SK-N-SH treated with all-trans-retinoic acid at 6 μM for 48 hours (cell line): ENCODE measurements around the gene NKX6-2.

ENCODE experiments used
- ATAC-seq: fragments of 200-7000 bp; cut with Tn5 transposase; 3 replicates; pipeline ENCODE4 v1.9.1; 2020; ENCODE audit warnings: mild to moderate bottlenecking, moderate library complexity
- BACH2 ChIP-seq: fragments of 250-450 bp; sonication (Bioruptor Pico); IDR thresholded peaks from 2 replicates; pipeline ENCODE4 v1.9.0; 2021; ENCODE audit warnings: mild to moderate bottlenecking, borderline replicate concordance
- CSDC2 ChIP-seq: fragments of 250-450 bp; sonication (Bioruptor Pico); IDR thresholded peaks from 2 replicates; pipeline ENCODE4 v1.5.0; 2020; ENCODE audit warnings: mild to moderate bottlenecking, moderate library complexity
- ESRRG ChIP-seq: fragments of 250-450 bp; sonication (Bioruptor Pico); IDR thresholded peaks from 2 replicates; pipeline ENCODE4 v1.6.1; 2021; ENCODE audit warnings: mild to moderate bottlenecking
- GLIS3 ChIP-seq: fragments of 250-450 bp; sonication (Bioruptor Pico); IDR thresholded peaks from 2 replicates; pipeline ENCODE4 v1.5.0; 2020; ENCODE audit warnings: mild to moderate bottlenecking, moderate library complexity
- ISL1 ChIP-seq: fragments of 250-450 bp; sonication (Bioruptor Pico); IDR thresholded peaks from 2 replicates; pipeline ENCODE4 v2.1.2; 2022; ENCODE audit warnings: mild to moderate bottlenecking, moderate library complexity
- OSR1 ChIP-seq: fragments of 250-450 bp; sonication (Bioruptor Pico); IDR thresholded peaks from 2 replicates; pipeline ENCODE4 v1.8.0; 2022; ENCODE audit warnings: moderate library complexity, mild to moderate bottlenecking, inconsistent platforms
- PPARA ChIP-seq: fragments of 250-450 bp; sonication (Bioruptor Pico); IDR thresholded peaks from 2 replicates; pipeline ENCODE4 v1.5.0; 2020; ENCODE audit warnings: mild to moderate bottlenecking, borderline replicate concordance
- RARB ChIP-seq: fragments of 250-450 bp; sonication (Bioruptor Pico); IDR thresholded peaks from 2 replicates; pipeline ENCODE4 v1.8.0; 2021; ENCODE audit warnings: mild to moderate bottlenecking, moderate library complexity
- SNAI2 ChIP-seq: fragments of 250-450 bp; sonication (Bioruptor Pico); IDR thresholded peaks from 2 replicates; pipeline ENCODE4 v1.5.0; 2020; ENCODE audit warnings: mild to moderate bottlenecking, moderate library complexity
- TCF4 ChIP-seq: fragments of 250-450 bp; sonication (Bioruptor Pico); IDR thresholded peaks from 2 replicates; pipeline ENCODE4 v1.8.0; 2021; ENCODE audit warnings: mild to moderate bottlenecking, moderate library complexity, borderline replicate concordance
- ZC3H10 ChIP-seq: fragments of 250-450 bp; sonication (Bioruptor Pico); IDR thresholded peaks from 2 replicates; pipeline ENCODE4 v1.5.1; 2021; ENCODE audit warnings: mild to moderate bottlenecking, moderate library complexity
- ZFP3 ChIP-seq: fragments of 250-450 bp; sonication (Bioruptor Pico); IDR thresholded peaks from 2 replicates; pipeline ENCODE4 v1.5.0; 2020; ENCODE audit warnings: mild to moderate bottlenecking, moderate library complexity
- ZNF565 ChIP-seq: fragments of 450-650 bp; formaldehyde crosslinking; conservative IDR thresholded peaks from 2 replicates; pipeline ENCODE4 v1.5.0; 2020; ENCODE audit warnings: low read depth, mild to moderate bottlenecking, moderate library complexity
- ZNF70 ChIP-seq: fragments of 450-650 bp; formaldehyde crosslinking; IDR thresholded peaks from 2 replicates; pipeline ENCODE4 v1.5.0; 2020; ENCODE audit warnings: mild to moderate bottlenecking, moderate library complexity
- ZNF8 ChIP-seq: fragments of 450-650 bp; formaldehyde crosslinking; IDR thresholded peaks from 2 replicates; pipeline ENCODE4 v1.5.0; 2020; ENCODE audit warnings: mild to moderate bottlenecking, moderate library complexity
- TF ChIP-seq, protein P1 (sequence below): fragments of 250-450 bp; sonication (Bioruptor Pico); IDR thresholded peaks from 2 replicates; pipeline ENCODE4 v1.8.0; 2021; ENCODE audit warnings: low read depth, mild to moderate bottlenecking, moderate library complexity, borderline replicate concordance
- TF ChIP-seq, protein P2 (sequence below): fragments of 250-450 bp; sonication (Bioruptor Pico); IDR thresholded peaks from 2 replicates; pipeline ENCODE4 v1.5.0; 2020; ENCODE audit warnings: mild to moderate bottlenecking, moderate library complexity
- TF ChIP-seq, protein P3 (sequence below): fragments of 250-450 bp; sonication (Bioruptor Pico); IDR thresholded peaks from 2 replicates; pipeline ENCODE4 v1.5.1; 2021; ENCODE audit warnings: mild to moderate bottlenecking, moderate library complexity
- TF ChIP-seq, protein P4 (sequence below): fragments of 250-450 bp; sonication (Bioruptor Pico); IDR thresholded peaks from 2 replicates; pipeline ENCODE4 v1.8.0; 2020; ENCODE audit warnings: mild to moderate bottlenecking, moderate library complexity, borderline replicate concordance

Gene NKX6-2

DNA sequence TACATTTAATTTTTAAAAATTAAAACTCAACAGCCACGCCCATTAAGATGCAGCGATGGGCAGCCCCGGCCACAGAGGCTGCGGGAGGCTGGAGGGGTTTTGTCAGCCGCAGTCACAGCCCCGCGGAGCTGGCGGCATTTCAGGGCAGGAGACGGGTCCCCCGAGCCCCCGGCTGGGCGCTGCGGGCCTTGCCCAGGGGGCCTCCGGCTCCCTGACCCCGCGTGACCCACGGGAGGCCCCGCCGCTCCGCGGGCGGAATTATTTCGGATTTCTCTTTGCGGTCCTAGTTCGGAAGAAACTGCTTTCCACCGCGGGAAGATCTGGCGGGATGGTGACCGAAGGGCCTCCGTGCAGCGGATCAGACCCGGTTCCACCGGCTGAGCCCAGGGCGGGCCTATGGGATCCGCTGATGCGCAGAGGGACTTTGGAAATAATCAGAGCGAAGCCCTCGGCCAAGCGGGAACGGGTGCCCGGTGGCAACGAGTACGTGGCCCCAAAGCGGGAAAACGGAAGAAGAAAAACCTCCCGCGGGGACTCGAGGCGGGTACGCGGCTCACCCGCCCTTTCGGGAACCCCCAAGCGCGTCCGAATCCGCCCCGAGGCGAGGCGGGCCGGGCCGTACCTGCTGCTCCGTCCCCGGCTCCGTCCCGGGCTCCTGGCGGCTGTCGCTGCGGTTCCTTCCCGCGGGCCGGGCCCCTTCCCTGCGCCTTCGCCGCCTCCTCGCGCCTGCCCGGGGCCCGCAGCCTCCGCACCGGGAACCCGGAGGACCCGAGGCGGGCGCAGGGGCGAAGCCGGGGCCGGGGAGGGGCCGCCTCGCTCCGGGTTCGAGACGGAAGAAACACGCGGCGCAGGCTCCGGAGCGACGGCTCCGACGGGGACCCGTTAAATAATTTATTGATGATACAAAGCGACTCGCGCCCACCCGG lies 1.7 kb downstream of the NKX6-2 start:
- no peak for TF ChIP-seq ISL1 (CRISPR knock-in tag)
- TF ChIP-seq, protein P1, sequence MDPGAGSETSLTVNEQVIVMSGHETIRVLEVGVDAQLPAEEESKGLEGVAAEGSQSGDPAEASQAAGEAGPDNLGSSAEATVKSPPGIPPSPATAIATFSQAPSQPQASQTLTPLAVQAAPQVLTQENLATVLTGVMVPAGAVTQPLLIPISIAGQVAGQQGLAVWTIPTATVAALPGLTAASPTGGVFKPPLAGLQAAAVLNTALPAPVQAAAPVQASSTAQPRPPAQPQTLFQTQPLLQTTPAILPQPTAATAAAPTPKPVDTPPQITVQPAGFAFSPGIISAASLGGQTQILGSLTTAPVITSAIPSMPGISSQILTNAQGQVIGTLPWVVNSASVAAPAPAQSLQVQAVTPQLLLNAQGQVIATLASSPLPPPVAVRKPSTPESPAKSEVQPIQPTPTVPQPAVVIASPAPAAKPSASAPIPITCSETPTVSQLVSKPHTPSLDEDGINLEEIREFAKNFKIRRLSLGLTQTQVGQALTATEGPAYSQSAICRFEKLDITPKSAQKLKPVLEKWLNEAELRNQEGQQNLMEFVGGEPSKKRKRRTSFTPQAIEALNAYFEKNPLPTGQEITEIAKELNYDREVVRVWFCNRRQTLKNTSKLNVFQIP (CRISPR knock-in tag): no peak
- no peak for TF ChIP-seq RARB (CRISPR knock-in tag)
- TF ChIP-seq, protein P2, sequence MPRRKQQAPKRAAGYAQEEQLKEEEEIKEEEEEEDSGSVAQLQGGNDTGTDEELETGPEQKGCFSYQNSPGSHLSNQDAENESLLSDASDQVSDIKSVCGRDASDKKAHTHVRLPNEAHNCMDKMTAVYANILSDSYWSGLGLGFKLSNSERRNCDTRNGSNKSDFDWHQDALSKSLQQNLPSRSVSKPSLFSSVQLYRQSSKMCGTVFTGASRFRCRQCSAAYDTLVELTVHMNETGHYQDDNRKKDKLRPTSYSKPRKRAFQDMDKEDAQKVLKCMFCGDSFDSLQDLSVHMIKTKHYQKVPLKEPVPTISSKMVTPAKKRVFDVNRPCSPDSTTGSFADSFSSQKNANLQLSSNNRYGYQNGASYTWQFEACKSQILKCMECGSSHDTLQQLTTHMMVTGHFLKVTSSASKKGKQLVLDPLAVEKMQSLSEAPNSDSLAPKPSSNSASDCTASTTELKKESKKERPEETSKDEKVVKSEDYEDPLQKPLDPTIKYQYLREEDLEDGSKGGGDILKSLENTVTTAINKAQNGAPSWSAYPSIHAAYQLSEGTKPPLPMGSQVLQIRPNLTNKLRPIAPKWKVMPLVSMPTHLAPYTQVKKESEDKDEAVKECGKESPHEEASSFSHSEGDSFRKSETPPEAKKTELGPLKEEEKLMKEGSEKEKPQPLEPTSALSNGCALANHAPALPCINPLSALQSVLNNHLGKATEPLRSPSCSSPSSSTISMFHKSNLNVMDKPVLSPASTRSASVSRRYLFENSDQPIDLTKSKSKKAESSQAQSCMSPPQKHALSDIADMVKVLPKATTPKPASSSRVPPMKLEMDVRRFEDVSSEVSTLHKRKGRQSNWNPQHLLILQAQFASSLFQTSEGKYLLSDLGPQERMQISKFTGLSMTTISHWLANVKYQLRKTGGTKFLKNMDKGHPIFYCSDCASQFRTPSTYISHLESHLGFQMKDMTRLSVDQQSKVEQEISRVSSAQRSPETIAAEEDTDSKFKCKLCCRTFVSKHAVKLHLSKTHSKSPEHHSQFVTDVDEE: no peak
- no peak for TF ChIP-seq TCF4 (CRISPR knock-in tag)
- TF ChIP-seq BACH2 (CRISPR knock-in tag): no peak
- no peak for TF ChIP-seq ESRRG (CRISPR knock-in tag)
- TF ChIP-seq OSR1: no peak
- TF ChIP-seq ZNF70 (CRISPR knock-in tag): no peak
- no peak for ATAC-seq

DNA sequence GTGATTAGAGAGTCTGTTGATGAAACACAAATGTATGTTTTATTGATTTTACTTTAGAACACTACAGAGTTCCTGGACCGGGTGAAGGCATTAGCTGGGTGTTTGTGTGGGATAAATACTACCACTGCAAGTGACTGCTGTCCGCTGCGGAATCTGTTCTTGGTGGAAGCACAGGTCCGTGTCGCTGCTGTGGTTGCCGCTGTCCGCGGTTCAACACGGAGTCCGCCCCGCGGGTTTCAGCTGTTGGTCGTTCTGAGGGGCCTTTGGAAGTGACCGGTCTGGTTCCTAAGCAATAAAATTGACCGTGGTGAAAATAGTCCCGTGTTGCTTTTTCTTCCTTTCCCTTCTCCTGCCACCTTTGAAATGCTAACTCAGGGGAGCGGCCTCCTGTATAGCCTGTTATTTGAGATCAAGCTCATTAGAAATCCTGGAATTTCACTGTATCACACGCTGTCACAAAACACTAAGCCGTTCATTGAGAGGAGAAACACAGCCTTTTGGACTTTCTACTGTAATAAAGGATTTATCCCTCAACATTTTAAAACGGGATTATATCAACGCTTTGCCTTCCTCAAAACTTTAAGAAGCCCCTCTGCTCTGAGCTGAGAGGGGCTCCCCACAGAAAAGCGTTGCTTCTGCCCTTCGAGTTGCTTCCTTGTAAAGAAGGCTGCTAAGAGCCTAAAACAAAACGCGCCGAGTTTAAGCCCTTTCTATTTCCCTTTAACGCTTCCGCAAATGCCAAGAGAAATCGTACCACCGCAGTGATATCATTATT lies 2.6 kb downstream of the NKX6-2 start:
- no peak for ATAC-seq
- TF ChIP-seq TCF4 (CRISPR knock-in tag): no peak

DNA sequence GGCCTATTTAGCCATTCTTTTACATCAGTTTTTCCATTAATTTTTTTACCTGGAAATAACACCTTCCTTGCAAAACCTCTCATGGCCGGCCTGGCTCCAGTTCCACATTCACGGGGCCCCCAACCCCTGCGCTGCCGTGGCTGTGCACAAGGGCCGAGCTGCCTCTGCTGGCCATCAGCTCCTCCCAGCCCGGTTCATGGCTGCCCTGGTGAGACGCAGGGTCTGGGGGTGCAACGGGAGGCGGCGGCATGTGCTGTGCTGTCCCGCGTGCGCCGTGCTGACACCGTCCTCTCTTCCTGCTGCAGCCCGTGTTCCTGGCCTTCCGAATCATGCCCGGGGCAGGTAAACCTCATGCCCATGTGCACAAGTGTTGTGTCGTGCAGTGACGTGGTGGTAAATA lies 4.4 kb downstream of the NKX6-2 start:
- no peak for ATAC-seq
- TF ChIP-seq, protein P1 (CRISPR knock-in tag): no peak
- TF ChIP-seq ISL1 (CRISPR knock-in tag) (no peak), SNAI2 (CRISPR knock-in tag) (no peak), ZC3H10 (CRISPR knock-in tag) (no peak), ZNF565 (no peak), PPARA (no peak), ESRRG (CRISPR knock-in tag) (no peak), OSR1 (no peak), CSDC2 (CRISPR knock-in tag) (no peak)
- TF ChIP-seq, protein P3, sequence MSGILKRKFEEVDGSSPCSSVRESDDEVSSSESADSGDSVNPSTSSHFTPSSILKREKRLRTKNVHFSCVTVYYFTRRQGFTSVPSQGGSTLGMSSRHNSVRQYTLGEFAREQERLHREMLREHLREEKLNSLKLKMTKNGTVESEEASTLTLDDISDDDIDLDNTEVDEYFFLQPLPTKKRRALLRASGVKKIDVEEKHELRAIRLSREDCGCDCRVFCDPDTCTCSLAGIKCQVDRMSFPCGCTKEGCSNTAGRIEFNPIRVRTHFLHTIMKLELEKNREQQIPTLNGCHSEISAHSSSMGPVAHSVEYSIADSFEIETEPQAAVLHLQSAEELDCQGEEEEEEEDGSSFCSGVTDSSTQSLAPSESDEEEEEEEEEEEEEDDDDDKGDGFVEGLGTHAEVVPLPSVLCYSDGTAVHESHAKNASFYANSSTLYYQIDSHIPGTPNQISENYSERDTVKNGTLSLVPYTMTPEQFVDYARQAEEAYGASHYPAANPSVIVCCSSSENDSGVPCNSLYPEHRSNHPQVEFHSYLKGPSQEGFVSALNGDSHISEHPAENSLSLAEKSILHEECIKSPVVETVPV (CRISPR knock-in tag): no peak
- TF ChIP-seq, protein P4, sequence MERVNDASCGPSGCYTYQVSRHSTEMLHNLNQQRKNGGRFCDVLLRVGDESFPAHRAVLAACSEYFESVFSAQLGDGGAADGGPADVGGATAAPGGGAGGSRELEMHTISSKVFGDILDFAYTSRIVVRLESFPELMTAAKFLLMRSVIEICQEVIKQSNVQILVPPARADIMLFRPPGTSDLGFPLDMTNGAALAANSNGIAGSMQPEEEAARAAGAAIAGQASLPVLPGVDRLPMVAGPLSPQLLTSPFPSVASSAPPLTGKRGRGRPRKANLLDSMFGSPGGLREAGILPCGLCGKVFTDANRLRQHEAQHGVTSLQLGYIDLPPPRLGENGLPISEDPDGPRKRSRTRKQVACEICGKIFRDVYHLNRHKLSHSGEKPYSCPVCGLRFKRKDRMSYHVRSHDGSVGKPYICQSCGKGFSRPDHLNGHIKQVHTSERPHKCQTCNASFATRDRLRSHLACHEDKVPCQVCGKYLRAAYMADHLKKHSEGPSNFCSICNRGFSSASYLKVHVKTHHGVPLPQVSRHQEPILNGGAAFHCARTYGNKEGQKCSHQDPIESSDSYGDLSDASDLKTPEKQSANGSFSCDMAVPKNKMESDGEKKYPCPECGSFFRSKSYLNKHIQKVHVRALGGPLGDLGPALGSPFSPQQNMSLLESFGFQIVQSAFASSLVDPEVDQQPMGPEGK: no peak

DNA sequence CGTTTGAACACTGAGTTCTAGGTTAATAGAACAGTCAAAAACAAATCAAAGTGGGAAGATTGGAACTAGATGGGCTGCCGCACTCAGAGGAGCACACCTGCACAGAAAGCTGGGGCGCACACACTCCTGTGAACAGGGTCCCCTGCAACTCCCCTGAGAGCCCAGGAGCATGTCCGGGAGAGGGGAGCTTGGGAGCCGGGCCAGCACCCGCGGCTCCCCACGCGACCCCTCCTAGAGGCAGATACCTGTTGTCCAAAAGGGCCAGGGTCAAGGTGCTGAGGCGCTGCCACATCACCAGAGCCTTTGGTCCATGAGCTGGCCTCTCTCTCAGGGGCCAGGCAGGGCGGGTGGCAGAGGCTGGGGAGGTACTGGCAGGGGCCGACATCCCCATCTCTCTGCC lies 5.6 kb downstream of the NKX6-2 start:
- ATAC-seq: no peak
- no peak for TF ChIP-seq PPARA
- no peak for TF ChIP-seq ZFP3 (CRISPR knock-in tag)
- no peak for TF ChIP-seq CSDC2 (CRISPR knock-in tag)
- TF ChIP-seq ZNF8 (CRISPR knock-in tag): no peak
- no peak for TF ChIP-seq ISL1 (CRISPR knock-in tag)
- no peak for TF ChIP-seq GLIS3
- no peak for TF ChIP-seq RARB (CRISPR knock-in tag)
- no peak for TF ChIP-seq BACH2 (CRISPR knock-in tag)
- no peak for TF ChIP-seq ESRRG (CRISPR knock-in tag)
- TF ChIP-seq, protein P3 (CRISPR knock-in tag): no peak
- TF ChIP-seq, protein P2: no peak
